Measurements from ENCODE around the gene C22orf39. TPM values are rescaled to one million over a fixed set of nuclear protein-coding genes. Genes with fewer than 3 reads are reported as not detected.

Gene C22orf39
- total RNA-seq, 1 experiment from 2014 or later: 19.3 TPM

GRCh38 chr22:19396934-19397733 is 50.4 kb downstream of the C22orf39 start:
- peaks cover 14 to 77% (median 52%) of the 10 kb centered on the region in 3 experiments; a peak in 6 of 7 replicates for H3K36me3 Mint-ChIP-seq (ENCODE audit: insufficient read depth in 1 of 3, low read depth in 3 of 3)
- H4K8ac ChIP-seq (replicated peaks; ENCODE audit: insufficient read length, low read depth, low read length): no peak overlapping the region
- no peak overlapping the region for H3K27ac ChIP-seq (ENCODE audit: insufficient read length, low read depth, low read length)
- no peak overlapping the region for H2BK5ac ChIP-seq (ENCODE audit: insufficient read length, low read length)
- H2AK5ac ChIP-seq (ENCODE audit: insufficient read length, low read length): no peak overlapping the region
- no peaks in the 10 kb centered on the region for H3K4me1 Mint-ChIP-seq
- no peaks in the 10 kb centered on the region for H3K23me2 ChIP-seq (ENCODE audit: insufficient read length, low read depth, low read length, poor library complexity, severe bottlenecking)
- H4K20me1 ChIP-seq (ENCODE audit: control insufficient read depth, insufficient read depth, insufficient read length): no peaks in the 10 kb centered on the region
- no peak overlapping the region for H2BK15ac ChIP-seq (ENCODE audit: low read depth, low read length)
- no peaks in the 10 kb centered on the region for H3K79me2 ChIP-seq (ENCODE audit: insufficient read depth, low read length)
- H3K27ac Mint-ChIP-seq: no peak overlapping the region
- H3K4me1 ChIP-seq (ENCODE audit: insufficient read depth, low read length): no peaks in the 10 kb centered on the region
- no peak overlapping the region for H4K91ac ChIP-seq (ENCODE audit: insufficient read length, low read depth, low read length)
- H3K4ac ChIP-seq (ENCODE audit: low read depth, low read length): no peak overlapping the region
- no CpG with 5 or more reads among the region's 6 CpGs for whole genome bisulfite sequencing (ENCODE audit: extremely low coverage, insufficient read length, low lambda C conversion rate)
- no peak overlapping the region for H2AFZ ChIP-seq (ENCODE audit: low read length)
- H3K9ac ChIP-seq (ENCODE audit: extremely low read depth, insufficient read length, low read length): no peak overlapping the region
- H3T11ph ChIP-seq (ENCODE audit: low read length): no peak overlapping the region
- H3K18ac ChIP-seq (ENCODE audit: insufficient read length, low read depth, low read length): no peak overlapping the region
- no peak overlapping the region for H3K4me2 ChIP-seq (ENCODE audit: insufficient read depth, insufficient read length, low read length)
- H2BK12ac ChIP-seq (ENCODE audit: insufficient read length, low read depth, low read length): no peak overlapping the region
- H4K5ac ChIP-seq (ENCODE audit: insufficient read length, low read depth, low read length): no peak overlapping the region
- no peaks in the 10 kb centered on the region; the same call in 1 of the 2 replicates for H3K27me3 Mint-ChIP-seq (ENCODE audit: low read depth)
- H3K4me3 Mint-ChIP-seq: no peak overlapping the region
- H3K23ac ChIP-seq (ENCODE audit: insufficient read length, low read depth, low read length): no peak overlapping the region
- DNase-seq: no peak
- no peak overlapping the region for H2BK20ac ChIP-seq (ENCODE audit: low read depth, low read length, poor library complexity, severe bottlenecking)
- no peak for TF ChIP-seq CTCF (conservative IDR thresholded peaks at IDR 0.05)
- no peaks in the 10 kb centered on the region for H3K9me3 Mint-ChIP-seq
- no peaks in the 10 kb centered on the region for H3K9me3 ChIP-seq (ENCODE audit: control insufficient read depth, low read depth, low read length)
- no peaks in the 10 kb centered on the region for H3K27me3 ChIP-seq (ENCODE audit: insufficient read depth, low read length)
- no peak overlapping the region for H3K56ac ChIP-seq (ENCODE audit: insufficient read length, low read depth, low read length)
- no peak overlapping the region for H3K14ac ChIP-seq (ENCODE audit: insufficient read depth, low read length)
- no peak overlapping the region for H2BK120ac ChIP-seq (ENCODE audit: low read depth, low read length, poor library complexity, severe bottlenecking)
- H3K79me1 ChIP-seq (ENCODE audit: insufficient read depth, low read depth, low read length, poor library complexity, severe bottlenecking): no peaks in the 10 kb centered on the region

All from H9 (cell line).